GM18507 (cell line): Measurements from ENCODE around the gene ESRP2.

ENCODE experiments used
- DNase-seq: peaks from one replicate; pipeline ENCODE4 v3.0.0; 2011; ENCODE audit warnings: low read depth; ENCODE audit not compliant: insufficient read length; ENCODE audit errors: extremely low spot score
- FAIRE-seq: peaks from 2 replicates; lab custom pipeline; 2011; peaks lifted over from hg19 to GRCh38; lab: Jason Lieb, UNC

The ESRP2 gene

GRCh38 chr16:68183046-68183445 lies 52.9 kb downstream of the ESRP2 start:
- FAIRE-seq: no peak

GRCh38 chr16:68179855-68180254 lies 56.1 kb downstream of the ESRP2 start:
- FAIRE-seq (no peak), DNase-seq (no peak)

More at GRCh38 chr16:68183046-68183445, 52.9 kb downstream of the ESRP2 start:
- no peak for DNase-seq

- DNase-seq: no peak
- no peak for FAIRE-seq
These were observed 56.6 kb downstream of the ESRP2 start for GRCh38 chr16:68179196-68179795.
